Activated CD4-positive, alpha-beta memory T cell treated with anti-CD3 and anti-CD28 coated beads, Interleukin-2, amount 10 ng/mL, durations not matched to agents 7 days and 5 days (primary cell): ENCODE data around the gene MXRA7. TPM values are rescaled to one million over a fixed set of nuclear protein-coding genes. Genes with fewer than 3 reads are reported as not detected.

ENCODE experiments used
- CTCF ChIA-PET: fragments of 350-600 bp; sonication (Branson Sonifier 250); formaldehyde crosslinking; loops from one replicate; lab custom pipeline; 2021; ENCODE audit warnings: antibody characterized with exemption, inconsistent platforms; lab: Charles Lee
- POLR2A ChIA-PET: fragments of 350-600 bp; sonication (Branson Sonifier 250); formaldehyde crosslinking; loops from one replicate; lab custom pipeline; 2021; ENCODE audit warnings: antibody characterized with exemption; lab: Charles Lee
- DNase-seq: peaks from one replicate; pipeline ENCODE4 v3.0.0-alpha.2; 2020
- H3K27ac Mint-ChIP-seq: one replicate; pipeline ENCODE4 v1.8.0; 2021; ENCODE audit warnings: mild to moderate bottlenecking, mixed read lengths
- H3K27me3 Mint-ChIP-seq: one replicate; pipeline ENCODE4 v1.8.0; 2021; ENCODE audit warnings: mixed read lengths
- H3K36me3 Mint-ChIP-seq: one replicate; pipeline ENCODE4 v1.8.0; 2021; ENCODE audit warnings: low read depth, mixed read lengths
- H3K4me1 Mint-ChIP-seq: one replicate; pipeline ENCODE4 v1.8.0; 2021; ENCODE audit warnings: mixed read lengths
- H3K4me3 Mint-ChIP-seq: one replicate; pipeline ENCODE4 v1.8.0; 2021; ENCODE audit warnings: mild to moderate bottlenecking, mixed read lengths
- H3K9me3 Mint-ChIP-seq: one replicate; pipeline ENCODE4 v1.8.0; 2021; ENCODE audit warnings: mixed read lengths
- total RNA-seq, 2 experiments: library from RNA; stranded (reverse); gene quantifications; one replicate each; pipeline ENCODE4 v1.2.3, GENCODE V29; 2021

The MXRA7 gene
- total RNA-seq, 2 experiments from 2014 or later = 7.5 to 8.5 TPM

DNA sequence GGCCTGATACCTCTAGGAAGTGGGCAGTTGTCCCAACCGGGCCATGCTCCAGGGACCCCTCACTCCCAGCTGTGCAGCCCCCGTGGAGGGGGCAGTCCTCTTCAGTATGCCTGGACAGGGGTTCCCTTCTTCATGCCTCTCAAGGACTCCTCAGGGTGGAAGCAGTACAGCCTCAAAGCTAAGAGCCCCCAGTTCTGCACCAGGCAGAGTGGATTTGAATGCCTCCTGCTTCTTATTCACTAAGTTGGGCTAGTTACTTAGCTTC, 43.3 kb downstream of the MXRA7 start:
- CTCF ChIA-PET = interaction anchor here (1.9 kb wide), 1 partner anchor 14 kb away, joined by 7 read pairs; no protein-coding TSS in a partner anchor
- Mint-ChIP-seq H3K4me1 (peaks cover 23% of the 10 kb centered on the region), H3K9me3 (no peaks in the 10 kb centered on the region)

GRCh38 chr17:76660656-76661042, 50.1 kb downstream of the MXRA7 start:
- peak overlapping the region; percentile 17 for H3K4me3 Mint-ChIP-seq
- no peak for DNase-seq
- H3K9me3 Mint-ChIP-seq = no peaks in the 10 kb centered on the region
- ChIA-PET POLR2A (interaction anchor here (0.6 to 4.9 kb wide), 3 partner anchors 12 to 568 kb away, joined by 3 to 32 read pairs (median 3); no protein-coding TSS in a partner anchor), CTCF (interaction anchor here (2.3 to 3.8 kb wide), 3 partner anchors 11 to 36 kb away, joined by 7 to 22 read pairs (median 13); no protein-coding TSS in a partner anchor)
- peaks cover 9% of the 10 kb centered on the region for H3K36me3 Mint-ChIP-seq
- peaks cover 32% of the 10 kb centered on the region for H3K4me1 Mint-ChIP-seq
- H3K27me3 Mint-ChIP-seq = peaks cover 14% of the 10 kb centered on the region
- H3K27ac Mint-ChIP-seq = peak overlapping the region; percentile 86

More for the DNA sequence above, 43.3 kb downstream of the MXRA7 start:
- POLR2A ChIA-PET = no interaction called here
- H3K4me3 Mint-ChIP-seq = no peak overlapping the region
- DNase-seq = no peak
- H3K27me3 Mint-ChIP-seq = peaks cover 26% of the 10 kb centered on the region
- H3K27ac Mint-ChIP-seq = no peak overlapping the region
- H3K36me3 Mint-ChIP-seq = no peaks in the 10 kb centered on the region

GRCh38 chr17:76659928-76660655, 50.7 kb downstream of the MXRA7 start:
- CTCF ChIA-PET = interaction anchor here (3.2 to 3.8 kb wide), 2 partner anchors 12 to 36 kb away, joined by 13 to 22 read pairs; no protein-coding TSS in a partner anchor
- Mint-ChIP-seq H3K4me1 (peaks cover 32% of the 10 kb centered on the region), H3K27ac (peak overlapping the region; percentile 86), H3K4me3 (peak overlapping the region; percentile 38), H3K27me3 (peaks cover 11% of the 10 kb centered on the region), H3K9me3 (no peaks in the 10 kb centered on the region), H3K36me3 (peaks cover 9% of the 10 kb centered on the region)
- POLR2A ChIA-PET = interaction anchor here (0.6 to 4.9 kb wide), 4 partner anchors 12 to 568 kb away, joined by 3 to 32 read pairs (median 3); no protein-coding TSS in a partner anchor
- peak; percentile 48 for DNase-seq

DNA sequence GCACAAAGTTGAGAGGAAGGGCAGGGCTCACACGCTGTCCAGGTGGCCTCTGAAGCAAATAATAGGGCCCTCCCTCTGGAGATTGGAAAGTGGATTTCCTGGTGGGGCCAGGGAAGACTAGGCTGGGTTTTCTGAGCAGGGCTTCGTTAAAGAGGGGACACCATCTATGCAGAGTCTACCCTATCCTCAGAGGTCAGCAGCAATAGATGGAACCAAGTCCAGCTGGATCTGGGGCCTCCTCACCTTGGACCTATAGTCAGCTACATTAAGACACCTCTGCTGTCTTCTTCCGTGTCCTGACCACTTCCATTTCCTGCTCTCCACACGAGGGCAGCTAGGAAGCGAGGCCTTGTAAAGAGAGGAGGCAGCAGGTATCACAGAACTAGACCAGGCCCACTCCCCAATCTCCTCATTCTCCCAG, 52.5 kb downstream of the MXRA7 start:
- peaks cover 9% of the 10 kb centered on the region for H3K36me3 Mint-ChIP-seq
- peaks cover 2% of the 10 kb centered on the region for H3K27me3 Mint-ChIP-seq
- peak; percentile 26 for DNase-seq
- CTCF ChIA-PET = interaction anchor here (1.8 kb wide), 1 partner anchor 23 kb away, joined by 5 read pairs; no protein-coding TSS in a partner anchor
- H3K4me3 Mint-ChIP-seq = no peak overlapping the region
- H3K27ac Mint-ChIP-seq = peak overlapping the region; percentile 61
- peaks cover 32% of the 10 kb centered on the region for H3K4me1 Mint-ChIP-seq
- no peaks in the 10 kb centered on the region for H3K9me3 Mint-ChIP-seq
- POLR2A ChIA-PET = interaction anchor here (1.0 to 3.4 kb wide), 2 partner anchors 14 to 80 kb away, joined by 4 to 13 read pairs; partner anchors contain the start of gene MFSD11

GRCh38 chr17:76657505-76658241, 53.1 kb downstream of the MXRA7 start:
- H3K9me3 Mint-ChIP-seq = no peaks in the 10 kb centered on the region
- H3K36me3 Mint-ChIP-seq = peaks cover 9% of the 10 kb centered on the region
- H3K27me3 Mint-ChIP-seq = peaks cover 2% of the 10 kb centered on the region
- CTCF ChIA-PET = interaction anchor here (1.8 kb wide), 1 partner anchor 23 kb away, joined by 5 read pairs; no protein-coding TSS in a partner anchor
- H3K27ac Mint-ChIP-seq = no peak overlapping the region
- peaks cover 32% of the 10 kb centered on the region for H3K4me1 Mint-ChIP-seq
- POLR2A ChIA-PET = interaction anchor here (1.0 to 3.4 kb wide), 2 partner anchors 14 to 80 kb away, joined by 4 to 13 read pairs; partner anchors contain the start of gene MFSD11
- no peak for DNase-seq
- no peak overlapping the region for H3K4me3 Mint-ChIP-seq

GRCh38 chr17:76654408-76654807, 56.4 kb downstream of the MXRA7 start:
- H3K27ac Mint-ChIP-seq = no peak overlapping the region
- peaks cover 15% of the 10 kb centered on the region for H3K27me3 Mint-ChIP-seq
- CTCF ChIA-PET = interaction anchor here (0.6 kb wide), 1 partner anchor 92 kb away, joined by 3 read pairs; no protein-coding TSS in a partner anchor

GRCh38 chr17:76650504-76650903, 60.3 kb downstream of the MXRA7 start:
- Mint-ChIP-seq H3K27me3 (peaks cover 22% of the 10 kb centered on the region), H3K9me3 (no peaks in the 10 kb centered on the region), H3K27ac (no peak overlapping the region), H3K4me1 (peaks cover 5% of the 10 kb centered on the region), H3K36me3 (peaks cover 2% of the 10 kb centered on the region), H3K4me3 (no peak overlapping the region)
- POLR2A ChIA-PET = no interaction called here
- DNase-seq = no peak
- CTCF ChIA-PET = no interaction called here

More at GRCh38 chr17:76654408-76654807, 56.4 kb downstream of the MXRA7 start:
- Mint-ChIP-seq H3K4me3 (no peak overlapping the region), H3K9me3 (no peaks in the 10 kb centered on the region), H3K4me1 (peaks cover 20% of the 10 kb centered on the region), H3K36me3 (peaks cover 3% of the 10 kb centered on the region)
- POLR2A ChIA-PET = no interaction called here
- DNase-seq = no peak

GRCh38 chr17:76646712-76647111, 64.1 kb downstream of the MXRA7 start:
- POLR2A ChIA-PET = no interaction called here
- Mint-ChIP-seq H3K27ac (no peak overlapping the region), H3K4me1 (peaks cover 20% of the 10 kb centered on the region), H3K27me3 (peaks cover 19% of the 10 kb centered on the region), H3K36me3 (peaks cover 2% of the 10 kb centered on the region), H3K9me3 (no peaks in the 10 kb centered on the region), H3K4me3 (no peak overlapping the region)
- CTCF ChIA-PET = interaction anchor here (1.3 kb wide), 1 partner anchor 24 kb away, joined by 4 read pairs; no protein-coding TSS in a partner anchor
- no peak for DNase-seq

DNA sequence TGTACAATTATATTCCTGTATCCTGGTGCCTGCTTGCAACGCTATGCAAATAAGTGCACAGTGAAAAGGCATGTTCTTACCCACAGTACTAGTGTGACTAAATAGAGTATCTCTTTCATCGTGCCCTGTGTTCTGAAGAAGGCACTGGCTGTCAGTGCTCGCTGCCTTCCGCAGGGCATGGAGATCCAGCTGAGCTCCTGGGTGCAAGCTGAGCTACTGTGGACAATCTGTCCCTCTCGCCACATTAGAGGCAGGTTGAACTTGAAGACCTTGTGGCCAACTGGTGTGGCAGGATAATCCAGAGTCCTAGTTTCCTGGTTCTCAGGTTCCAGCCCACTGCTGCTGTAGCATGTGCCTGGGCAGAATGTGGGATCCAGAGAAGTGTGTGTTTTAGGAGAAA, 65.3 kb downstream of the MXRA7 start:
- peaks cover 16% of the 10 kb centered on the region for H3K27me3 Mint-ChIP-seq
- no peak for DNase-seq
- no peaks in the 10 kb centered on the region for H3K9me3 Mint-ChIP-seq
- ChIA-PET CTCF (interaction anchor here (1.3 kb wide), 1 partner anchor 25 kb away, joined by 4 read pairs; no protein-coding TSS in a partner anchor), POLR2A (no interaction called here)
- H3K27ac Mint-ChIP-seq = no peak overlapping the region
- H3K36me3 Mint-ChIP-seq = peaks cover 2% of the 10 kb centered on the region
- H3K4me3 Mint-ChIP-seq = no peak overlapping the region
- peaks cover 22% of the 10 kb centered on the region for H3K4me1 Mint-ChIP-seq

GRCh38 chr17:76644995-76645394, 65.8 kb downstream of the MXRA7 start:
- Mint-ChIP-seq H3K4me3 (no peak overlapping the region), H3K9me3 (no peaks in the 10 kb centered on the region), H3K4me1 (peaks cover 22% of the 10 kb centered on the region), H3K27ac (no peak overlapping the region), H3K36me3 (peaks cover 2% of the 10 kb centered on the region), H3K27me3 (peaks cover 16% of the 10 kb centered on the region)
- POLR2A ChIA-PET = interaction anchor here (1.0 kb wide), 1 partner anchor 145 kb away, joined by 3 read pairs; no protein-coding TSS in a partner anchor
- CTCF ChIA-PET = no interaction called here
- no peak for DNase-seq

GRCh38 chr17:76643553-76644148, 67.1 kb downstream of the MXRA7 start, which contains the start of gene ST6GALNAC1:
ST6GALNAC1 (minus strand) TSS chr17:76643757; CDS start chr17:76643638, 119 bp downstream.
- ChIA-PET POLR2A (interaction anchor here (0.9 to 1.4 kb wide), 5 partner anchors 28 to 86 kb away, joined by 3 to 10 read pairs (median 4); partner anchors contain the start of gene JMJD6), CTCF (interaction anchor here (0.7 to 1.6 kb wide), 4 partner anchors 18 to 38 kb away, joined by 3 to 9 read pairs (median 4); no protein-coding TSS in a partner anchor)
- H3K27me3 Mint-ChIP-seq = peaks cover 15% of the 10 kb centered on the region
- peak within 1 kb of the TSS; percentile 61 for H3K4me3 Mint-ChIP-seq
- peak within 1 kb of the TSS; percentile 49 for H3K27ac Mint-ChIP-seq
- H3K9me3 Mint-ChIP-seq = no peaks in the 10 kb centered on the region
- H3K4me1 Mint-ChIP-seq = peaks cover 22% of the 10 kb centered on the region
- H3K36me3 Mint-ChIP-seq = peaks cover 2% of the 10 kb centered on the region
- DNase-seq = peak; percentile 38

GRCh38 chr17:76642994-76643393, 67.8 kb downstream of the MXRA7 start:
- peaks cover 2% of the 10 kb centered on the region for H3K36me3 Mint-ChIP-seq
- peak overlapping the region; percentile 49 for H3K27ac Mint-ChIP-seq
- ChIA-PET CTCF (interaction anchor here (1.6 kb wide), 1 partner anchor 39 kb away, joined by 9 read pairs; no protein-coding TSS in a partner anchor), POLR2A (interaction anchor here (0.9 to 1.1 kb wide), 2 partner anchors 29 to 85 kb away, joined by 4 to 10 read pairs; no protein-coding TSS in a partner anchor)
- H3K4me1 Mint-ChIP-seq = peaks cover 22% of the 10 kb centered on the region
- no peaks in the 10 kb centered on the region for H3K9me3 Mint-ChIP-seq
- no peak for DNase-seq
- H3K4me3 Mint-ChIP-seq = peak overlapping the region; percentile 61
- peaks cover 15% of the 10 kb centered on the region for H3K27me3 Mint-ChIP-seq
